ENCODE measurements around the gene CORO1C.

DNA sequence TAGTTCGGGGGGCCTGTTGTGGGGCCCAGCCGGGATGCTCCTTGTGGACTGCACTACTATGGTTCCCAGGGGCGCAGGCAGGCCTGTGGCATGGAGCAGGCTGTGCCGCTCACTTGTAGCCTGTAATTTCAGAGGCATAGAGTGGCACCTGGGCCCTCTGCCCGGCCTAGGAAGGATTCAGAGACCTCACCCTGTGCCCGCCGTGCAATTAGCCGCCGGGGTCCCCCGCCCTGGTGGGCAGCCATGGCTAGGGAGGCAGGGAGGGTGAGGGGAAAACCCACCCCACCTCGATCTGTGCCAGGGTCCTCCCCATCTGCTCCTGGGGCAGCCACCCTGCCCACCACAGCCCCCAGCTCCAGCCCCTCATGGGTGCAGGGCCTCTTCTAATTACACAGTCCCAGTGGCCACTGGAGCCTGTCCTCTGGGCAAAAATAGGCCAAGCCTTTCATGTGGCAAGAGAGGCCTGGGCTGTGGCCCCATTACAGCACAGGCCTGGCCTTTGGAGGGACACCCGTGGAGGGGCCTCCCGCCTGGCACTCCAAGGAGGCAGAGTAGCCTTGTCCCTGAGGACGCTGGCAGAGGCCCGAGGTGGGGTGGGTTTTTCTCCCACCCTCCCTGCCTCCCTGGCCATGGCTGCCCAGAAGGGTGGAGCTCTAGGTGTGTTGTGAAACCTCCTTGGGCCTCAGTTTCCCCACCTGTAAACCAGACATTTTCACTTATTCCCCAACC lies 128.2 kb downstream of the CORO1C start:
- TF ChIP-seq, protein P1, sequence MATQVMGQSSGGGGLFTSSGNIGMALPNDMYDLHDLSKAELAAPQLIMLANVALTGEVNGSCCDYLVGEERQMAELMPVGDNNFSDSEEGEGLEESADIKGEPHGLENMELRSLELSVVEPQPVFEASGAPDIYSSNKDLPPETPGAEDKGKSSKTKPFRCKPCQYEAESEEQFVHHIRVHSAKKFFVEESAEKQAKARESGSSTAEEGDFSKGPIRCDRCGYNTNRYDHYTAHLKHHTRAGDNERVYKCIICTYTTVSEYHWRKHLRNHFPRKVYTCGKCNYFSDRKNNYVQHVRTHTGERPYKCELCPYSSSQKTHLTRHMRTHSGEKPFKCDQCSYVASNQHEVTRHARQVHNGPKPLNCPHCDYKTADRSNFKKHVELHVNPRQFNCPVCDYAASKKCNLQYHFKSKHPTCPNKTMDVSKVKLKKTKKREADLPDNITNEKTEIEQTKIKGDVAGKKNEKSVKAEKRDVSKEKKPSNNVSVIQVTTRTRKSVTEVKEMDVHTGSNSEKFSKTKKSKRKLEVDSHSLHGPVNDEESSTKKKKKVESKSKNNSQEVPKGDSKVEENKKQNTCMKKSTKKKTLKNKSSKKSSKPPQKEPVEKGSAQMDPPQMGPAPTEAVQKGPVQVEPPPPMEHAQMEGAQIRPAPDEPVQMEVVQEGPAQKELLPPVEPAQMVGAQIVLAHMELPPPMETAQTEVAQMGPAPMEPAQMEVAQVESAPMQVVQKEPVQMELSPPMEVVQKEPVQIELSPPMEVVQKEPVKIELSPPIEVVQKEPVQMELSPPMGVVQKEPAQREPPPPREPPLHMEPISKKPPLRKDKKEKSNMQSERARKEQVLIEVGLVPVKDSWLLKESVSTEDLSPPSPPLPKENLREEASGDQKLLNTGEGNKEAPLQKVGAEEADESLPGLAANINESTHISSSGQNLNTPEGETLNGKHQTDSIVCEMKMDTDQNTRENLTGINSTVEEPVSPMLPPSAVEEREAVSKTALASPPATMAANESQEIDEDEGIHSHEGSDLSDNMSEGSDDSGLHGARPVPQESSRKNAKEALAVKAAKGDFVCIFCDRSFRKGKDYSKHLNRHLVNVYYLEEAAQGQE (IDR thresholded peaks at IDR 0.05): no peak
- TF ChIP-seq SMC3 (IDR thresholded peaks at IDR 0.05) (no peak), EP300 (IDR thresholded peaks at IDR 0.05) (no peak), JUN (IDR thresholded peaks at IDR 0.05) (no peak), MYC (IDR thresholded peaks at IDR 0.05; ENCODE audit: borderline replicate concordance, low read length) (no peak), CHD4 (IDR thresholded peaks at IDR 0.05; ENCODE audit: borderline replicate concordance) (no peak), KDM1A (IDR thresholded peaks at IDR 0.05; ENCODE audit: low read depth) (no peak), RAD21 (conservative IDR thresholded peaks at IDR 0.05 in 1 of 2, IDR thresholded peaks at IDR 0.05 in 1 of 2) (no peak), POLR2A (IDR thresholded peaks at IDR 0.05; ENCODE audit: low read length) (no peak), MAZ (IDR thresholded peaks at IDR 0.05; ENCODE audit: borderline replicate concordance, low read depth, low read length) (no peak), HDAC2 (IDR thresholded peaks at IDR 0.05) (no peak)
- TF ChIP-seq, protein P2, sequence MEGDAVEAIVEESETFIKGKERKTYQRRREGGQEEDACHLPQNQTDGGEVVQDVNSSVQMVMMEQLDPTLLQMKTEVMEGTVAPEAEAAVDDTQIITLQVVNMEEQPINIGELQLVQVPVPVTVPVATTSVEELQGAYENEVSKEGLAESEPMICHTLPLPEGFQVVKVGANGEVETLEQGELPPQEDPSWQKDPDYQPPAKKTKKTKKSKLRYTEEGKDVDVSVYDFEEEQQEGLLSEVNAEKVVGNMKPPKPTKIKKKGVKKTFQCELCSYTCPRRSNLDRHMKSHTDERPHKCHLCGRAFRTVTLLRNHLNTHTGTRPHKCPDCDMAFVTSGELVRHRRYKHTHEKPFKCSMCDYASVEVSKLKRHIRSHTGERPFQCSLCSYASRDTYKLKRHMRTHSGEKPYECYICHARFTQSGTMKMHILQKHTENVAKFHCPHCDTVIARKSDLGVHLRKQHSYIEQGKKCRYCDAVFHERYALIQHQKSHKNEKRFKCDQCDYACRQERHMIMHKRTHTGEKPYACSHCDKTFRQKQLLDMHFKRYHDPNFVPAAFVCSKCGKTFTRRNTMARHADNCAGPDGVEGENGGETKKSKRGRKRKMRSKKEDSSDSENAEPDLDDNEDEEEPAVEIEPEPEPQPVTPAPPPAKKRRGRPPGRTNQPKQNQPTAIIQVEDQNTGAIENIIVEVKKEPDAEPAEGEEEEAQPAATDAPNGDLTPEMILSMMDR (IDR thresholded peaks at IDR 0.05): no peak
- TF ChIP-seq, protein P3, sequence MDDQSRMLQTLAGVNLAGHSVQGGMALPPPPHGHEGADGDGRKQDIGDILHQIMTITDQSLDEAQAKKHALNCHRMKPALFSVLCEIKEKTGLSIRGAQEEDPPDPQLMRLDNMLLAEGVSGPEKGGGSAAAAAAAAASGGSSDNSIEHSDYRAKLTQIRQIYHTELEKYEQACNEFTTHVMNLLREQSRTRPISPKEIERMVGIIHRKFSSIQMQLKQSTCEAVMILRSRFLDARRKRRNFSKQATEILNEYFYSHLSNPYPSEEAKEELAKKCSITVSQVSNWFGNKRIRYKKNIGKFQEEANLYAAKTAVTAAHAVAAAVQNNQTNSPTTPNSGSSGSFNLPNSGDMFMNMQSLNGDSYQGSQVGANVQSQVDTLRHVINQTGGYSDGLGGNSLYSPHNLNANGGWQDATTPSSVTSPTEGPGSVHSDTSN (IDR thresholded peaks at IDR 0.05): no peak
- TF ChIP-seq, protein P4, sequence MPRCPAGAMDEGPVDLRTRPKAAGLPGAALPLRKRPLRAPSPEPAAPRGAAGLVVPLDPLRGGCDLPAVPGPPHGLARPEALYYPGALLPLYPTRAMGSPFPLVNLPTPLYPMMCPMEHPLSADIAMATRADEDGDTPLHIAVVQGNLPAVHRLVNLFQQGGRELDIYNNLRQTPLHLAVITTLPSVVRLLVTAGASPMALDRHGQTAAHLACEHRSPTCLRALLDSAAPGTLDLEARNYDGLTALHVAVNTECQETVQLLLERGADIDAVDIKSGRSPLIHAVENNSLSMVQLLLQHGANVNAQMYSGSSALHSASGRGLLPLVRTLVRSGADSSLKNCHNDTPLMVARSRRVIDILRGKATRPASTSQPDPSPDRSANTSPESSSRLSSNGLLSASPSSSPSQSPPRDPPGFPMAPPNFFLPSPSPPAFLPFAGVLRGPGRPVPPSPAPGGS (IDR thresholded peaks at IDR 0.05): no peak
